GM18867 (cell line): ENCODE data around the gene DOK4.

ENCODE experiments used
- ATAC-seq: cut with Tn5 transposase; IDR thresholded peaks from one replicate; pipeline ENCODE4 v1.9.1; 2021; ENCODE audit warnings: mild to moderate bottlenecking, moderate library complexity; ENCODE audit not compliant: unreplicated experiment

Gene DOK4

GRCh38 chr16:57485916-57486857, at the start of gene DOK4:
DOK4 (minus strand) TSS chr16:57486493; CDS start chr16:57479507, 6,986 bp downstream.
- peak; percentile 86 for ATAC-seq

GRCh38 chr16:57535680-57536305, 49.5 kb upstream of the DOK4 start:
- ATAC-seq: peak; percentile 68

- no peak for ATAC-seq
Measured at GRCh38 chr16:57534881-57535658, 48.8 kb upstream of the DOK4 start.

GRCh38 chr16:57534337-57534880, 48.1 kb upstream of the DOK4 start:
- ATAC-seq: no peak

- no peak for ATAC-seq
Measured at GRCh38 chr16:57533431-57534336, 47.4 kb upstream of the DOK4 start.

- no peak for ATAC-seq
Measured at GRCh38 chr16:57532266-57532625, 46.0 kb upstream of the DOK4 start.

- ATAC-seq: no peak
Measured at GRCh38 chr16:57531635-57532265, 45.5 kb upstream of the DOK4 start.

- no peak for ATAC-seq
Measured at GRCh38 chr16:57531253-57531575, 44.9 kb upstream of the DOK4 start.

GRCh38 chr16:57530522-57531252, 44.4 kb upstream of the DOK4 start:
- no peak for ATAC-seq

- ATAC-seq: peak; percentile 60
Measured at GRCh38 chr16:57530104-57530521, 43.8 kb upstream of the DOK4 start.

- no peak for ATAC-seq
Measured at GRCh38 chr16:57529391-57530103, 43.3 kb upstream of the DOK4 start.

GRCh38 chr16:57528499-57529390, 42.5 kb upstream of the DOK4 start:
- no peak for ATAC-seq

GRCh38 chr16:57527610-57528360, 41.5 kb upstream of the DOK4 start:
- ATAC-seq: no peak

- no peak for ATAC-seq
Measured at GRCh38 chr16:57527027-57527426, 40.7 kb upstream of the DOK4 start.

GRCh38 chr16:57526498-57526897, 40.2 kb upstream of the DOK4 start:
- no peak for ATAC-seq

- ATAC-seq: no peak
Measured at GRCh38 chr16:57525761-57526160, 39.5 kb upstream of the DOK4 start.

- ATAC-seq: no peak
Measured at GRCh38 chr16:57522960-57523359, 36.7 kb upstream of the DOK4 start.
